Gastroesophageal sphincter (tissue), 4 donors: ENCODE results near the gene PAEP. TPM values are rescaled to one million over a fixed set of nuclear protein-coding genes. Genes with fewer than 3 reads are reported as not detected.

Experiments used
- ATAC-seq: fragments of 150-250 bp; one replicate; pipeline ENCODE4 v1.9.1; 2016; ENCODE audit warnings: mild to moderate bottlenecking, moderate library complexity
- H3K27ac ChIP-seq, 4 donors: fragments of 200-600 bp; sonication (generic) in 3 of 4; 1 replicate in 3 of 4; 2 replicates in 1 of 4; pipeline ENCODE4 v1.5.1; 2016 to 2019
- H3K27me3 ChIP-seq: fragments of 200-600 bp; sonication (generic); one replicate; pipeline ENCODE4 v1.5.1; 2019
- H3K36me3 ChIP-seq, 2 donors: fragments of 200-600 bp; sonication (generic); one replicate each; pipeline ENCODE4 v1.5.1; 2019; ENCODE audit warnings: control low read depth in 1 of 2
- H3K4me1 ChIP-seq, 3 donors: fragments of 200-600 bp; sonication (generic); 1 replicate in 2 of 3; 2 replicates in 1 of 3; pipeline ENCODE4 v1.5.1; 2016 to 2019; ENCODE audit warnings: control low read depth in 2 of 3
- H3K4me3 ChIP-seq, 2 donors: fragments of 200-600 bp; sonication (generic); one replicate each; pipeline ENCODE4 v1.5.1; 2019; ENCODE audit warnings: mild to moderate bottlenecking in 1 of 2, moderate library complexity in 1 of 2
- H3K9me3 ChIP-seq, 3 donors: fragments of 200-600 bp; sonication (generic); one replicate each; pipeline ENCODE4 v1.5.1; 2017 to 2019; ENCODE audit warnings: control low read depth in 2 of 3
- EP300 ChIP-seq: sonication (generic); formaldehyde crosslinking; IDR thresholded peaks from one replicate; pipeline ENCODE4 v1.6.1; 2017; ENCODE audit warnings: antibody characterized with exemption, mild to moderate bottlenecking
- POLR2A ChIP-seq, 2 donors: fragments of 450-650 bp; IDR thresholded peaks; one replicate each; pipeline ENCODE4 v1.6.1; 2017; ENCODE audit warnings: antibody characterized with exemption in 2 of 2, mild to moderate bottlenecking in 2 of 2, moderate library complexity in 1 of 2
- POLR2AphosphoS5 ChIP-seq: sonication (generic); formaldehyde crosslinking; IDR thresholded peaks from one replicate; pipeline ENCODE4 v1.6.1; 2017; ENCODE audit warnings: antibody characterized with exemption
- WGBS, 2 donors: methylation state at CpG; one replicate each; pipeline ENCODE4 v1.1.5; 2018; ENCODE audit warnings: low coverage in 1 of 2; 5-methylcytosine and 5-hydroxymethylcytosine counted together
- total RNA-seq, 4 donors: library from RNA; depleted of rRNA; stranded (reverse); fragments of >200 nt; gene quantifications; one replicate each; pipeline ENCODE4 v1.1.0, GENCODE V29; 2016
- TF ChIP-seq, protein P1 (sequence below), 4 experiments: fragments of 200-600 bp in 2 of 4; fragments of 450-650 bp in 2 of 4; sonication (generic) in 1 of 4; IDR thresholded peaks; one replicate each; pipeline ENCODE4 v1.5.1; 2017 to 2019; ENCODE audit warnings: antibody characterized with exemption in 4 of 4, mild to moderate bottlenecking in 2 of 4, moderate library complexity in 2 of 4

PAEP gene
- total RNA-seq, 4 donors from 2014 or later, result not detected

- H3K27me3 ChIP-seq, result peaks cover 60% of the 10 kb centered on the region
- H3K27ac ChIP-seq, result no peak overlapping the region
- ATAC-seq, result no peak
- no peaks in the 10 kb centered on the region for H3K9me3 ChIP-seq
- TF ChIP-seq EP300 (no peak), POLR2A (IDR thresholded peaks at IDR 0.05) (no peak), POLR2AphosphoS5 (no peak)
- TF ChIP-seq, protein P1, sequence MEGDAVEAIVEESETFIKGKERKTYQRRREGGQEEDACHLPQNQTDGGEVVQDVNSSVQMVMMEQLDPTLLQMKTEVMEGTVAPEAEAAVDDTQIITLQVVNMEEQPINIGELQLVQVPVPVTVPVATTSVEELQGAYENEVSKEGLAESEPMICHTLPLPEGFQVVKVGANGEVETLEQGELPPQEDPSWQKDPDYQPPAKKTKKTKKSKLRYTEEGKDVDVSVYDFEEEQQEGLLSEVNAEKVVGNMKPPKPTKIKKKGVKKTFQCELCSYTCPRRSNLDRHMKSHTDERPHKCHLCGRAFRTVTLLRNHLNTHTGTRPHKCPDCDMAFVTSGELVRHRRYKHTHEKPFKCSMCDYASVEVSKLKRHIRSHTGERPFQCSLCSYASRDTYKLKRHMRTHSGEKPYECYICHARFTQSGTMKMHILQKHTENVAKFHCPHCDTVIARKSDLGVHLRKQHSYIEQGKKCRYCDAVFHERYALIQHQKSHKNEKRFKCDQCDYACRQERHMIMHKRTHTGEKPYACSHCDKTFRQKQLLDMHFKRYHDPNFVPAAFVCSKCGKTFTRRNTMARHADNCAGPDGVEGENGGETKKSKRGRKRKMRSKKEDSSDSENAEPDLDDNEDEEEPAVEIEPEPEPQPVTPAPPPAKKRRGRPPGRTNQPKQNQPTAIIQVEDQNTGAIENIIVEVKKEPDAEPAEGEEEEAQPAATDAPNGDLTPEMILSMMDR (IDR thresholded peaks at IDR 0.05), result no peak
- H3K36me3 ChIP-seq, result no peaks in the 10 kb centered on the region
- no peak overlapping the region for H3K4me3 ChIP-seq
- 80% methylated on average over 1 of the region's 22 CpGs; no CpG with 5 or more reads in 1 of the 2 donors for WGBS, 2 donors
- H3K4me1 ChIP-seq, result peaks cover 0 to 6% (median 0%) of the 10 kb centered on the region in 3 donors
Measured at GRCh38 chr9:135608294-135608998, 46.9 kb downstream of the PAEP start.

- no peak overlapping the region for H3K4me3 ChIP-seq
- TF ChIP-seq, protein P1 (IDR thresholded peaks at IDR 0.05), result no peak
- TF ChIP-seq POLR2AphosphoS5 (no peak), POLR2A (IDR thresholded peaks at IDR 0.05) (no peak), EP300 (no peak)
Measured at GRCh38 chr9:135608999-135609317, 47.4 kb downstream of the PAEP start.

DNA sequence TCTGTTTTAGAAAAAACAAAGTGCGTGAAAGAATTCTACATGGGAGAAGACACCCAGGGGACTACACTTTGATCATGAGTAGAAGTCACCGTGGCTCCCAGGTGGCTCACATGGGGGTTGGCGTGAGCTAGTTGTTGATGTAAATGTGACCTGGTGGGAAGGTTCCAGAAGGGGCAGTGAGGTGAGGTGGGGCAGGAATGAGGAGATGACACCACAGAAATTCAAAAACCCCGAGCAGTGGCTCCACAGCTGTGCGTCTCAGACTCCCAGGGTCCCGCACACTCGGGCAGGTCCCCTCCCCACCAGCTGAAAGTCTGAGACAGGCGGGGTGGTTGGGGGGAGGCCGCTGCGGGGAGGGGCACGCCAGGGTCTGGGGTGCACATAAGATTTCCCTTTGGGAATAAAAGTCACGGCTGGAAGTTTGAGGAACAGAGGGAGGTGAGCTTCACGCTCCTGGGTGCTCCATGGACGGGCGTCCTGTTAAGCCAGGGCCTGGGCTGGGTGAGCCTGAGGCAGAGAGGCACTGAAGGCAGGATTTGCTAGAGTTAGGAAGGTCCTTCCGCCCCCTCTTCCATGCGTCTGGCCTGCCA, 47.9 kb downstream of the PAEP start:
- Histone ChIP-seq H3K9me3 (no peaks in the 10 kb centered on the region), H3K36me3 (no peaks in the 10 kb centered on the region), H3K4me3 (no peak overlapping the region), H3K27me3 (peaks cover 60% of the 10 kb centered on the region), H3K4me1 (no peaks in the 10 kb centered on the region), H3K27ac (no peak overlapping the region)
- WGBS, 2 donors, result 50 to 64% methylated on average over 1 to 10 of the region's 17 CpGs
- ATAC-seq, result no peak
- no peak for TF ChIP-seq EP300
- TF ChIP-seq POLR2A (IDR thresholded peaks at IDR 0.05), result no peak
- TF ChIP-seq POLR2AphosphoS5, result no peak
- TF ChIP-seq, protein P1 (IDR thresholded peaks at IDR 0.05), result no peak

More at GRCh38 chr9:135608999-135609317, 47.4 kb downstream of the PAEP start:
- WGBS, 2 donors, result no CpG with 5 or more reads among the region's 15 CpGs
- Histone ChIP-seq H3K9me3 (no peaks in the 10 kb centered on the region), H3K27ac (no peak overlapping the region), H3K4me1 (peaks cover 0 to 2% (median 0%) of the 10 kb centered on the region in 3 donors), H3K36me3 (no peaks in the 10 kb centered on the region), H3K27me3 (peaks cover 60% of the 10 kb centered on the region)
- no peak for ATAC-seq

DNA sequence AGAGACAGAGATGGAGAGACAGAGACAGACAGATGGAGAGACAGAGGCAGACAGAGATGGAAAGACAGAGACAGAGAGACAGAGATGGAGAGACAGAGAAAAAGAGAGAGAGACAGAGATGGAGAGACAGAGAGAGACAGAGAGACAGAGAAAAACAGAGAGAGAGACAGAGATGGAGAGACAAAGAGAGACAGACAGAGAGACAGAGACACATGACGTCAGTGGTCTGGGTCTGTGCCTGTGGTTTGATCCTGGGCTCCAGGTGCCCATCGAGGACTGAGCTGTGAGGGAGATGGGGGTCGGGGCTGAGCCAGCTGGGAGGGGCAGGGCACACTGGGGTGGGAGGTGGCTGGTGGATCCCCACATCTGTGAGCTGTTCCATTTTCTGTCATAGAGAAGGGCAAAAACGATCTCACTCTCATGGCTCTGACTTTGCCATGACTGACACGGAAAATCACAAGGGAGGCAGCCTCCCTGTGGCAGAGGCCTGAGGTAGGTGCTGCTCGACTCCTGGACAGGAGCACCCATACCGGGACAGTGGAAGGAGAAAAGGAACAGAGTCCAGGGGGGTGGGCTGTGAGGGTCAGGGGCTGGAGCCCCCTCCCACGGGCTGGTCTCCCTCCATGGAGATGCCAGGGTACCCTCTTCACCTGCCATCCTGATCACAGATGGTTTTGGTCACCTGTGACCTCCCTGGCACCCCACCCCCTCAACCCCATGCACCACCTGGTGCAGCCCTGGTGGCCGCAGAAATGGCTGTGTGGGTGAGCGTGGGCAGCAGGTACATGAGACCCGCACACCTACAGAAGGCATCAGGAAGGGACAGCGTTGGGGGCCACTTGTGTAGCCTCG, 49.0 kb downstream of the PAEP start:
- H3K27me3 ChIP-seq, result peaks cover 60% of the 10 kb centered on the region
- no peaks in the 10 kb centered on the region for H3K36me3 ChIP-seq
- no peak overlapping the region for H3K27ac ChIP-seq
- WGBS, 2 donors, result 60 to 83% methylated on average over 1 to 7 of the region's 13 CpGs
- no peaks in the 10 kb centered on the region for H3K9me3 ChIP-seq
- no peaks in the 10 kb centered on the region for H3K4me1 ChIP-seq
- ATAC-seq, result no peak
- no peak overlapping the region for H3K4me3 ChIP-seq
- no peak for TF ChIP-seq EP300
- no peak for TF ChIP-seq POLR2AphosphoS5
- no peak for TF ChIP-seq POLR2A (IDR thresholded peaks at IDR 0.05)
- TF ChIP-seq, protein P1 (IDR thresholded peaks at IDR 0.05), result no peak
